WI38 (cell line): ENCODE data around the gene SPAG9.

Experiments
- H3K4me3 ChIP-seq: 2 replicates; pipeline ENCODE4 v1.5.1; 2011; ENCODE audit warnings: low read depth, mild to moderate bottlenecking, control low read depth, low read length
- CTCF ChIP-seq: IDR thresholded peaks from 2 replicates; pipeline ENCODE4 v1.5.1; 2012; ENCODE audit warnings: low read depth, mild to moderate bottlenecking, control low read depth, low read length

SPAG9 gene

GRCh38 chr17:50981279-50981678 lies 139.4 kb downstream of the SPAG9 start:
- H3K4me3 ChIP-seq: no peak overlapping the region
- TF ChIP-seq CTCF: no peak

GRCh38 chr17:50979524-50979927 lies 141.1 kb downstream of the SPAG9 start:
- TF ChIP-seq CTCF: no peak
- H3K4me3 ChIP-seq: no peak overlapping the region

DNA sequence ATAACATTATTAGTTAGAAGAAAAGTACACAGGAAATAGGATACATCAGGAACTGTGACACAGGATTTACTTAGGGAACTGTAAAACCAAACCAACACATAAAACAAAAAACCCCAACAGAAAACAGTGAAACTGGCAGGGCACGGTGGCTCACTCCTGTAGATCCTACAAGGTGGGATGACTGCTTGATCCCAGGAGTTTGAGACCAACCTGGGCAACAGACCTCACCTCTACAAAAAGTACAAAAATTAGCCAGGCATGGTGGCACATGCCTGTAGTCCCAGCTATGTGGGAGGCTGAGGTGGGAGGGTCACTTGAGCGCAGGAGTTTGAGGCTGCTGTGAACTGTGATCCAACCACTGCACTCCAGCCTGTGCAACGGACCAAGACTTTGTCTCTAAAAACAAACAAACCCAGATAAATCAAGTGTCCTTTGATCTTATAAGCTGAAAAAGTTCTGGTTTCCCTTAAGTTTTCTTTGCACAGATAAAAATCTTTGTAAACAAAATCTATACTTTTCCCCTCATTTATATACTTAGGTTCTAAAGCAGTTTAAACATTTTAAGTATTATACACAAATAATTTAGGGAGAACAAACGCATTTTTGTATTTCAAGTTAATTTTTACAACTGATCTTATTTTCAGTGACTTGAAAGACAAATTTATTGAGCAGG lies 143.0 kb downstream of the SPAG9 start:
- no peak for TF ChIP-seq CTCF
- H3K4me3 ChIP-seq: no peak overlapping the region

GRCh38 chr17:50976951-50977472 lies 143.7 kb downstream of the SPAG9 start:
- no peak for TF ChIP-seq CTCF
- H3K4me3 ChIP-seq: no peak overlapping the region

DNA sequence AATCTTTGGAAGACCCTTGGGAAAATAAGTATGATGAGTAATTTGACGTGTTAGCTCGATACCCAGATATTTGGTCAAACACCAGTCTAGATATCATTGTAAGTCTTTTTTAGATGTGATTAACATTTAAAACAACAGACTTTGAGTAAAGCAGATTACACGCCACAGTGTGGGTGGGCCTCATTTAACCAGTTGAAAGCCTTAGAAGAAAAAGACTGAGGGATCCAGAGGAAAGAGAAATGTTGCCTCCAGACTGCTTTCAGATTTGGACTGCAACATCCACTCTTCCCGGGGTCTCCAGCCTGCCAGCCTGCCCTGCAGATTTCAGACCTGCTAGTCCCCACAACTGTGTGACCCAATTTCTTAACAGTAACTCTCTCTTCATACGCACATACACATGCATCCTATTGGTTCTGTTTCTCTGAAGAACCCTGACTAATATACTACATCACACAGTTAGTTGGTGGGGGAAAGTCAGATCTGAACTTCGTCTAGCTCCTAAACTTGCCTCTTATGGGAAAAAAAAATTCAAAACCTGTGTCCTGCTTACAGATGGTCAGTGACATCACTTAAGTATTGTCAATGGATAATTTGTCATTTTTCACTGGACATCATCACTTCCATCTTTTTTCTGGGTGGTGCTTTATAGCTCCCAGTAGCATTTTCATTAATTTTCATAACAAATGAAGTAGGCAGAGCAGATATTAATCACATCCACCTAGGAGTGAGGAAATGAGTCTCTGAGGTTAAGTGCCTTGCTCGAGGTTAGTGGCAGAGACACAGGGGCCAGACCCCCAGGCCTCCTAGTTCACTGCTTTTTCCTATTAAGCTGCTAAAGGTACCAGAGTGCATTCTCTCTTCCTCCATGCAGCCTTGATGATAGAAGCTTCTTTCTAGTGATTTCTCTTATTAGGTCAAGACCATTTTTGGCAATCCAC lies 146.8 kb downstream of the SPAG9 start:
- no peak for TF ChIP-seq CTCF
- H3K4me3 ChIP-seq: no peak overlapping the region

- H3K4me3 ChIP-seq: no peak overlapping the region
- no peak for TF ChIP-seq CTCF
These were observed 148.1 kb downstream of the SPAG9 start for GRCh38 chr17:50972577-50972976.

DNA sequence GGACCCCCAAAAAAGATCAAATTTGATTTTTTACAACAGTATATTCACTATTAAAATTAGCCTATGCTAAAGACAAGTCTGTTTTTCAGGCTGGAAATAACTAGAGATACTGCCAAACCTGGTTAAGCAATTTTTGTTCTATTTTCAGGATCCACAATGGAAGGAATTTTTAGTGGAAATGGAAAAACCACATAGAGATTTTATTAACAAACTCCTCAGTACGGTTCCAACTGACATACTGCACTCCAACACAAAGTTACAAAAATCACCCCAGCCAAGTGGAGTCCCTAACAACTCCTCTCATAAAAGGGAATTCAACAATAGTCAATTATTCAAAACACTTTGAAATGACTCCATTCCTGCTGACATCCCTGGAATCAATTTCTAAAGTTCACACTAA lies 152.9 kb downstream of the SPAG9 start:
- no peak overlapping the region for H3K4me3 ChIP-seq
- TF ChIP-seq CTCF: no peak
